Panc1 (cell line): ENCODE data around the gene NANOS2. TPM values are rescaled to one million over a fixed set of nuclear protein-coding genes. Genes with fewer than 3 reads are reported as not detected.
"Not testable (repeated sequence)": the region's sequence is repeated elsewhere in the genome, so short reads cannot be mapped to it uniquely, and the experiment has no call there.

Source experiments
- ATAC-seq: fragments of 200-7000 bp; cut with Tn5 transposase; 2 replicates; pipeline ENCODE4 v1.9.1; 2020; ENCODE audit warnings: mild to moderate bottlenecking, moderate library complexity
- BruUV-seq: library from RNA; stranded (reverse); fragments of 400-500 nt; replicated peaks from 2 replicates; lab custom pipeline; 2021; lab: Mats Ljungman, UMichigan
- CTCF ChIA-PET: fragments of 300-600 bp; sonication (Branson Sonifier 250); formaldehyde crosslinking; loops from one replicate; lab custom pipeline; 2022; ENCODE audit warnings: antibody characterized with exemption; lab: Charles Lee
- POLR2A ChIA-PET: fragments of 300-600 bp; sonication (Branson Sonifier 250); formaldehyde crosslinking; loops from one replicate; lab custom pipeline; 2022; ENCODE audit warnings: antibody characterized with exemption; lab: Charles Lee
- DNase-seq: peaks from one replicate; pipeline ENCODE4 v3.0.0-alpha.2; 2010; ENCODE audit warnings: low read depth, low spot score
- H3K27ac ChIP-seq: 2 replicates; pipeline ENCODE4 v1.5.1; 2011; ENCODE audit warnings: mild to moderate bottlenecking, low read length, inconsistent platforms
- H3K27me3 ChIP-seq: fragments of 200-500 bp; sonication (Bioruptor generic); 2 replicates; pipeline ENCODE4 v1.6.0; 2014; ENCODE audit warnings: low read length, inconsistent platforms; ENCODE audit not compliant: control insufficient read depth, insufficient read depth
- H3K36me3 ChIP-seq: fragments of 200-500 bp; sonication (Bioruptor generic); 2 replicates; pipeline ENCODE4 v1.5.1; 2014; ENCODE audit warnings: inconsistent platforms, mild to moderate bottlenecking, low read length, moderate library complexity; ENCODE audit not compliant: control insufficient read depth, insufficient read depth
- H3K4me1 ChIP-seq: 2 replicates; pipeline ENCODE4 v1.5.1; 2011; ENCODE audit warnings: inconsistent platforms, mild to moderate bottlenecking, low read length, moderate library complexity; ENCODE audit not compliant: control insufficient read depth, insufficient read depth
- H3K4me3 ChIP-seq, 2 experiments: 2 replicates each; pipeline ENCODE4 v1.5.1; 2011 to 2012; ENCODE audit warnings: low read depth in 2 of 2, low read length in 2 of 2, mild to moderate bottlenecking in 2 of 2, inconsistent platforms in 1 of 2, moderate library complexity in 1 of 2
- H3K9me3 ChIP-seq: fragments of 200-500 bp; sonication (Bioruptor generic); 2 replicates; pipeline ENCODE4 v1.5.1; 2014; ENCODE audit warnings: low read depth, mild to moderate bottlenecking, inconsistent platforms, low read length, moderate library complexity; ENCODE audit not compliant: control insufficient read depth, insufficient read depth
- POLR2AphosphoS5 ChIP-seq: IDR thresholded peaks from 2 replicates; pipeline ENCODE4 v1.6.1; 2012; ENCODE audit warnings: mild to moderate bottlenecking, low read depth, low read length, moderate library complexity
- SIN3A ChIP-seq: IDR thresholded peaks from 2 replicates; pipeline ENCODE4 v1.6.1; 2012; ENCODE audit warnings: low read depth, mild to moderate bottlenecking, low read length, moderate library complexity, borderline replicate concordance; ENCODE audit not compliant: insufficient read depth
- TCF7L2 ChIP-seq: IDR thresholded peaks from 2 replicates; pipeline ENCODE4 v1.6.1; 2011; ENCODE audit warnings: mild to moderate bottlenecking, low read depth, low read length, inconsistent platforms
- in situ Hi-C: cut with HindIII; loops from 2 replicates; pipeline ENCODE4 v1.10.0; 2016; ENCODE audit warnings: low sequenced_read_pairs, low pct_unique_long_range_greater_than_20kb
- intact Hi-C: fragments of 100-400 bp; cut with micrococcal nuclease; formaldehyde crosslinking; loops from one replicate; pipeline ENCODE4 v1.10.0; 2022; ENCODE audit not compliant: unreplicated experiment
- total RNA-seq: library from RNA; stranded (reverse); gene quantifications from one replicate; pipeline ENCODE4 v1.2.1, GENCODE V29; 2021; ENCODE audit not compliant: unreplicated experiment
- TF ChIP-seq, protein P1 (sequence below): fragments of 450-650 bp; IDR thresholded peaks from 2 replicates; pipeline ENCODE4 v1.5.1; 2017; ENCODE audit warnings: mild to moderate bottlenecking
- TF ChIP-seq, protein P2 (sequence below), 2 experiments: IDR thresholded peaks; 2 replicates each; pipeline ENCODE4 v1.6.1; 2011 to 2012; ENCODE audit warnings: low read depth in 2 of 2, control low read depth in 1 of 2, low read length in 1 of 2, mild to moderate bottlenecking in 1 of 2, moderate library complexity in 1 of 2; ENCODE audit not compliant: insufficient read depth in 1 of 2

NANOS2 gene
- total RNA-seq, 1 experiment from 2014 or later, result not detected

DNA sequence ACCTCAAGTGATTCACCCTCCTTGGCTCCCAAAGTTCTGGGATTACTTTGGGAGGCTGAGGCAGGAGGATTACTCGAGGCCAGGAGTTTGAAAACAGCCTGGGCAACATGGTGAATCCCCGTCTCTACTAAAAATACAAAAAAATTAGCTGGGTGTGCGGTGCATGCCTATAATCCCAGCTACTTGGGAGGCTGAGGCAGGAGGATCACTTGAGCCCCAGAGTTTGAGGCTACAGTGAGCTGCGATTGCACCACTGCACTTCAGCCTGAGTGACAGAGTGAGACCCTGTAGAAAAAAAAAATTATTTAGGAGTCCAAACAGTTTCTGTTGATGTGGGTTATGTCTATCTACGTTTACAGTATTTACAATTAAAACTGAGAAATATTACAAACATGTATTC lies 43.8 kb downstream of the NANOS2 start:
- H3K27ac ChIP-seq, result no peak overlapping the region
- no TSS peak for BruUV-seq
- CTCF ChIA-PET, result no interaction called here
- in situ Hi-C loops, result no loop called here
- POLR2A ChIA-PET, result no interaction called here
- intact Hi-C loops, result no loop called here
- no peaks in the 10 kb centered on the region for H3K27me3 ChIP-seq
- no peak overlapping the region for H3K4me3 ChIP-seq
- ATAC-seq (no peak), DNase-seq (no peak)
- TF ChIP-seq POLR2AphosphoS5 (no peak), TCF7L2 (no peak), SIN3A (no peak)
- TF ChIP-seq, protein P1, sequence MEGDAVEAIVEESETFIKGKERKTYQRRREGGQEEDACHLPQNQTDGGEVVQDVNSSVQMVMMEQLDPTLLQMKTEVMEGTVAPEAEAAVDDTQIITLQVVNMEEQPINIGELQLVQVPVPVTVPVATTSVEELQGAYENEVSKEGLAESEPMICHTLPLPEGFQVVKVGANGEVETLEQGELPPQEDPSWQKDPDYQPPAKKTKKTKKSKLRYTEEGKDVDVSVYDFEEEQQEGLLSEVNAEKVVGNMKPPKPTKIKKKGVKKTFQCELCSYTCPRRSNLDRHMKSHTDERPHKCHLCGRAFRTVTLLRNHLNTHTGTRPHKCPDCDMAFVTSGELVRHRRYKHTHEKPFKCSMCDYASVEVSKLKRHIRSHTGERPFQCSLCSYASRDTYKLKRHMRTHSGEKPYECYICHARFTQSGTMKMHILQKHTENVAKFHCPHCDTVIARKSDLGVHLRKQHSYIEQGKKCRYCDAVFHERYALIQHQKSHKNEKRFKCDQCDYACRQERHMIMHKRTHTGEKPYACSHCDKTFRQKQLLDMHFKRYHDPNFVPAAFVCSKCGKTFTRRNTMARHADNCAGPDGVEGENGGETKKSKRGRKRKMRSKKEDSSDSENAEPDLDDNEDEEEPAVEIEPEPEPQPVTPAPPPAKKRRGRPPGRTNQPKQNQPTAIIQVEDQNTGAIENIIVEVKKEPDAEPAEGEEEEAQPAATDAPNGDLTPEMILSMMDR, result no peak
- TF ChIP-seq, protein P2, sequence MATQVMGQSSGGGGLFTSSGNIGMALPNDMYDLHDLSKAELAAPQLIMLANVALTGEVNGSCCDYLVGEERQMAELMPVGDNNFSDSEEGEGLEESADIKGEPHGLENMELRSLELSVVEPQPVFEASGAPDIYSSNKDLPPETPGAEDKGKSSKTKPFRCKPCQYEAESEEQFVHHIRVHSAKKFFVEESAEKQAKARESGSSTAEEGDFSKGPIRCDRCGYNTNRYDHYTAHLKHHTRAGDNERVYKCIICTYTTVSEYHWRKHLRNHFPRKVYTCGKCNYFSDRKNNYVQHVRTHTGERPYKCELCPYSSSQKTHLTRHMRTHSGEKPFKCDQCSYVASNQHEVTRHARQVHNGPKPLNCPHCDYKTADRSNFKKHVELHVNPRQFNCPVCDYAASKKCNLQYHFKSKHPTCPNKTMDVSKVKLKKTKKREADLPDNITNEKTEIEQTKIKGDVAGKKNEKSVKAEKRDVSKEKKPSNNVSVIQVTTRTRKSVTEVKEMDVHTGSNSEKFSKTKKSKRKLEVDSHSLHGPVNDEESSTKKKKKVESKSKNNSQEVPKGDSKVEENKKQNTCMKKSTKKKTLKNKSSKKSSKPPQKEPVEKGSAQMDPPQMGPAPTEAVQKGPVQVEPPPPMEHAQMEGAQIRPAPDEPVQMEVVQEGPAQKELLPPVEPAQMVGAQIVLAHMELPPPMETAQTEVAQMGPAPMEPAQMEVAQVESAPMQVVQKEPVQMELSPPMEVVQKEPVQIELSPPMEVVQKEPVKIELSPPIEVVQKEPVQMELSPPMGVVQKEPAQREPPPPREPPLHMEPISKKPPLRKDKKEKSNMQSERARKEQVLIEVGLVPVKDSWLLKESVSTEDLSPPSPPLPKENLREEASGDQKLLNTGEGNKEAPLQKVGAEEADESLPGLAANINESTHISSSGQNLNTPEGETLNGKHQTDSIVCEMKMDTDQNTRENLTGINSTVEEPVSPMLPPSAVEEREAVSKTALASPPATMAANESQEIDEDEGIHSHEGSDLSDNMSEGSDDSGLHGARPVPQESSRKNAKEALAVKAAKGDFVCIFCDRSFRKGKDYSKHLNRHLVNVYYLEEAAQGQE (IDR thresholded peaks at IDR 0.05; ENCODE audit: insufficient read depth in 1 of 2, low read depth in 2 of 2, low read length in 1 of 2), result no peak
- no peaks in the 10 kb centered on the region for H3K9me3 ChIP-seq
- H3K36me3 ChIP-seq, result no peaks in the 10 kb centered on the region
- H3K4me1 ChIP-seq, result no peaks in the 10 kb centered on the region

DNA sequence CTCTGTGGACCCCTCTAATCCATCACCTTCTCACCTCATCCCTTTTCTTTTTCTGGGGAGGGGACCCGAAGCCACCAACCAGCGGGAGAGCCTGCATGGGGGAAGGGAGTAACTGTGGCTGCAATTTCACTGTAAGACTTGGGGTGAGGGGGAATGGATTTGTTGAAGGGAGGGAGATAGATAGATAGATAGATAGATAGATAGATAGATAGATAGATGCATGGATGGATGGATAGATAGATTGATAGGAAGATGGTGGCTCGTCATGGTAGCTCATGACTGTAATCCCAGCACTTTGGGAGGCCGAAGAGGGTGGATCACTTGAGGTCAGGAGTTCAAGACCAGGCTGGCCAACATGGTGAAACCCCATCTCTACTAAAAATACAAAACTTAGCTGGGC lies 47.3 kb downstream of the NANOS2 start:
- CTCF ChIA-PET, H3K27me3 ChIP-seq, DNase-seq, H3K4me1 ChIP-seq, ATAC-seq, BruUV-seq, POLR2A ChIA-PET, H3K36me3 ChIP-seq, H3K4me3 ChIP-seq, H3K27ac ChIP-seq, in situ Hi-C loops, H3K9me3 ChIP-seq, intact Hi-C loops: not testable (repeated sequence)

DNA sequence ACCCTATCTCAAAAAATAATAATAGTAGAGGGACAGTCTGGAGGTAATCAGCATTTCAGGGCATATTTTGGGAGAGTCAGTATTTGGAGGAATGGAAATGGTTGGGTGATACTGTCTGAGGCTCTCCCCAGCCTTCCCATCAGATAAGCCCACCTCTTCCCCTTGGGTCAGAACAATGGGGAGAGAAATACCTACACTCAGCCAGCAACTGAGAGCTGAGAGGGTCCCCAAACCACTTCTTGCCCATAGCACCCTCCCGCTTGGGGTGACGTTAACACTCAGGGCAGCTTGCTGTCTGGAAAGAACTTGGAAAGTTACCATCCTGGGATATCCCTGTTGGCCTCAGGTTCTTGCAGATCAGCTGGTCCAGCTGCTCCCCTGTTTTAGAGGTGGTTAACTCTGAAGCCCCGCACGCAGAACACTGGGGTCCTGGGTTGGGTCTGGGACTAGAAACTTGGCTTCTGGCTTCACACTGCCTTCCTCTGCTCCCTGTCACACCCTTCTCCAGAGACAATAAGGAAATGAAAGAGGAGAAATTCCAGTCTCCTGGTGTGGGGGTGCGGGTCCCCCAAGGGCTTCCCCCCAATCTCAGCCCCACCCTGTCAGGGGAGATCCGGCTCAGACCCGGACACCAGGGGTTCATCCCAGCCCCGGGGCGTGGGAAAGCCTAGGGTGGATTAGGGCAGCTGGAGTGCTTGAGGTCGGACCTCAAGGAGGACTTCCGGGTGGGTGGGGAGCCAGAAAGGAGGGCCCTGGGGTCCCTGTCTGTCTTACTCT lies 48.0 kb downstream of the NANOS2 start:
- ATAC-seq, result no peak
- intact Hi-C loops (no loop called here), in situ Hi-C loops (no loop called here)
- Histone ChIP-seq H3K4me1 (no peaks in the 10 kb centered on the region), H3K36me3 (no peaks in the 10 kb centered on the region; the same call in 1 of the 2 replicates), H3K27me3 (no peaks in the 10 kb centered on the region; the same call in 1 of the 2 replicates), H3K4me3 (no peak overlapping the region), H3K9me3 (no peaks in the 10 kb centered on the region), H3K27ac (no peak overlapping the region)
- no TSS peak for BruUV-seq
- ChIA-PET CTCF (interaction anchor here (0.7 kb wide), 1 partner anchor 1561 kb away, joined by 3 read pairs; no protein-coding TSS in a partner anchor), POLR2A (interaction anchor here (0.7 kb wide), 1 partner anchor 25 kb away, joined by 3 read pairs; no protein-coding TSS in a partner anchor)
- TF ChIP-seq, protein P2 (IDR thresholded peaks at IDR 0.05; ENCODE audit: insufficient read depth in 1 of 2, low read depth in 2 of 2, low read length in 1 of 2), result no peak
- TF ChIP-seq TCF7L2 (no peak), SIN3A (no peak), POLR2AphosphoS5 (no peak)
- TF ChIP-seq, protein P1, result no peak
- DNase-seq, result no peak
